ENCODE data around the gene TECPR1.

Gene TECPR1

DNA sequence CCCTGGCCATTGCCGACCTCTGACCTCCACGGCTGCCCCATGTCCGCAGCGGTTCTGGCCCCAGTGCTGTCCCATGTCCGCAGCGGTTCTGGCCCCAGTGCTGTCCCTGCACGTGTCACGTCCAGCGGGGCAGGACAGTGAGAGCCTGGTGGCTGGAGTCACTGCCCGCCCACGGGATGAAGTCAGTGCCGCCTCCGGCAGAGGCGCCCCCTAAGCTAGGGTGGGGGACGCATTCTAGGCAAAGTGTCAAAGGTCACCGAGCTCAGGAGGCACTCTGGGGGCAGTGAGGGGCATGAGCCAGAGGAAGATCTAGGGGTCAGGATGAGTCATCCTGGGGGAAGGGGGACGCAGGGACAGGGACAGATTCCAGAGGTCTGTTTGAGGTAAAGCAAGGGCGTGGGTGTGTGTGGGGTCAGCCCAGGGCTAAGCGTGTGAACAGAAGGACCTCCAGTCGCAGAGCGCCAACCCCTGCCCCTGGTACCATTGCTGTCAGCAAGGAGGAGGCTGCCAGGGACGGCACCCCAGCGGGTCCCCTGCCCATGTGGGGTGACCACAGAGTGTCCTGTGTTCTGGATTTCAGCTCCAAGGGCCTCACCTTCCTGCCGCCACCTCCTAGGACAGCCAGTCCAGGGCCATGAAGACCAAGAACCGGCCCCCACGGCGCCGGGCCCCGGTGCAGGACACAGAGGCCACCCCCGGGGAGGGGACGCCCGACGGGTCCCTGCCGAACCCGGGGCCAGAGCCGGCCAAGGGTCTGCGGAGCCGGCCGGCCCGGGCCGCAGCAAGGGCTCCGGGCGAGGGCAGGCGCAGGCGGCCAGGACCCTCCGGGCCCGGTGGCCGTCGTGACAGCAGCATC, 40.1 kb downstream of the TECPR1 start:
- peak; percentile 95 for DNase-seq (ENCODE audit: low spot score)

DNA sequence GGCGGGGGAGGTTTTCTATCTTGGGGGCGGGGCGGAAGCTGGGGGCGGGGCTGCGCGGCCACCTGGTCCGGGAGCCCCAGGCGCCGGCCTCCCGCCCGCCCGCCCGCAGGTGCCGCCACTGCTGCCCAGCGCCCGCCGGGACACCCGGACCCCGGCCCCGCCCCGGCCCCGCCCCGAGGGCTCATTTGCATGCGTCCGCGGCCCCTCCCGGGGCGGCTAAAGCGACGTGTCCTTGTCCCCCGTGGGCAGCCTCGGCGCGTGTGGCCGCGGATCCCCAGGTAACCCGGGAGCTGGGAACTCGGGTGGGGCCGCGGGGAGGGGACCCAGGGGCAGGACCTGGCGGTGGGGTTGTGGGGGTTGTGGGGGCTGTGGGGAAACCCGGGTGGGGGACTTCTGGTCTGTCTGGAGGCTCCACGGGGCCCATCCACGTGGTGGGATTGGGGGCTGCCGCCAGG, 40.8 kb downstream of the TECPR1 start, which contains the start of gene BHLHA15:
Gene BHLHA15 (plus strand): TSS at position 219 of the 455 bp plus-strand sequence. CDS start 871 bp downstream, outside the sequence.
- peak; percentile 93 for DNase-seq (ENCODE audit: low spot score)

DNA sequence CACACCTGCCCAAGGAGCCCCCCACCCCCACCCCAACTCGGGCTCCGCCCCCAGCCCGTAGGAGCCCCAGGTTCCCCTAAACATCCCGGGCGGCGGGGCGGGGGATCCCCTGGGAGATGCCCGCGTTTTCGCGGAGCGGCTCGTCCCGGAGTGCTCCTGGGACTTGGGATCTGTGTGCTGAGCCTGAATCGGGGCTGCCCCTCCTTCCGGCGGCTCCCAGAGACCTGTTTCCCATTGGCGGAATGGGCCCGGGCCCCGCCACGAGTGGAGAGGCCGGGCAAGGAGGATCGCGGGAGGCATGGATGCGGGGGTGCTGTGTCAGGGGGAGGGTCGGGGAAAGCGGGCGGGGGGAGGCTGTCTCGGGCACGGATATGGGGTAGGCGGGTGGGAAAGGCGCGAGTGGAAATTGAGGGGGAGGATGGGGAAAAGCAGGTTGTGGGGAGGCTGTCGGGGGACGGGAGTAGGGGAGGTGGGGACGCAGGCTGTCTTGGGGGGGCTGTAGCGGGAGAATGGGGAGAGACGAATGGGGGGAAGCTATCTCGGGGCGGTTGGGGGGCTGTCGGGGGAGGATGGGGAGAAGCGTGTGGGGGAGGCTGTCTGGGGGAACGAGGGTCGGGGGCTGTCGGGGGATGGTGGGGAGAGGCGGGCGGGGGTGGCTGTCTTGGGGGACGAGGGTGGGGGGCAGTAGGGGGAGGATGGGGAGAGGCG, 41.4 kb downstream of the TECPR1 start:
- no peak for DNase-seq (ENCODE audit: low spot score)

DNA sequence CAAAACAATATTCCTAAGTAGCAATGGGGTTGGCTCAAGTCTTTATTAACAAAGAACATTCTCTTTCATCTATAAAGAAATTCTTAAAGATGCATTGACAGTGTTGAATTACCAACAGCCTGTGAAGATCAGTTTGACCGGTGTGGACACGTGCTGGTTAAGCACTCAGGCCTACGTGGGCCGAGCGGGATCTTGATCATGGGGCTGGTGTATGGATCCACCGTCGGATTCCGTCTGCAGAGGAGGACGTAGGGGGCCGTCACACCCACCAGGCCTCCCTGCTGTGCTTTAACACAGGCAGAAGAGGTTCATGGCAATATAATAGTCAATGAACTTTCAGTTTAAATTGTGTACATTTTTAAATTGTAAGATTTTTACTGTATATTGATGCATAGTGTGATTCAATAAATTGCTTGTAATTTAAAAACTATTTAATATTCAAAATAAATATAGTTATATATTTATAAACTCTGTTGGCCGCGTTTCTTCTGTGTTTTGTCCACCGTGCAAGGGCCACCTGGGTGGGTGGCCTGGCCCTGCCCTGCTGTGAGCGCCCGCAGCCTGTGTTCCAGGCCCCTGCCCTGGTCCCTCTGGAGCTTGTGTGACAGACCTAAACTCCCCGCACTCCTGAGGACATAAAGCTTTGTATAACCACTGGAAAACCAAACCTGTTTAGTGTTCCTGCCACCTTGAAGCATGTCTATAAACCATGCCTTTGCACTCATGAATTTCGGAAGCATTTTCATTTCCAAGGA, 42.7 kb downstream of the TECPR1 start:
- DNase-seq (ENCODE audit: low spot score) = no peak

DNA sequence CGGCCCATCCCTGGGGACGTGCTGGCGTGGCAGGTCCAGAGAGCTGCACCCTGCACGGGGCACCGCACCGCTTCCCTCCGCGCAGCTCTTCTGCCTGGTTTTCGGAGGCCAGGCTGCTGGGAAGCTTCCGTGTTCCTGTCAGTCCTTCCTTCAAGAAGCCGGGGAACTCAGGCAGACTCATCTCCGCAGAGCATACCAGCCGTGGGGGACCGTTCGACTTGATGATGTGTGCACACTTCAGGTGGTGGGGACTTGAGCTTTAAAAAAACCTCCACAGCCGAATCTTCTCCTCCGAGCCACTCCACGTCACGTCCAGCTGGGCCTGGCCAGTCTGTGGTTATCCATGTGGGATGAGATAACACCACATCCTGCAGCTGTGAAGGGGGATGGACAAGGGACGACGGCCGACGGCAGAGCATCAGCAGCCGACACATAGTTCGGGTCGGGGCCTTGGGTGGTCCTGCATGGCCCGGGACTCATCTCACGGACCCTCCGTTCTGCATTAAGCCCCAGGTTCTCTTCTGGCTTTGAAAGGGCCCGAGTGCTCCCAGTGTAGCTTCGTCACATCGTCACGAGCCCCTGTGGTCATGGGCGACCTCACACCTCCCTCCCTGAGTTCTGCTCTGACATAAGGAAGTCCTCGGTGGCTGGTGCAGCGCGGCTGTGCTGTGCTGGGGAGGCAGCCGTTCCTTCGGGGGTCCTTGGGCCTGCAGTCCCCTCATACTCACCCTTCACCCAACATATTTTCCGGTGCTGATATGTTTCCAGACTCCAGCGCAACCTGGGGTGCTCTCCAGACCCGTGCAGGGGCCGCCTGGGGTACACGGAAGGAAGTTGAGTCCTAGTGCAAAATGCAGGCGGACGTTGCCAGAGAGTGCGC, 45.3 kb downstream of the TECPR1 start:
- DNase-seq (ENCODE audit: low spot score) = no peak

DNA sequence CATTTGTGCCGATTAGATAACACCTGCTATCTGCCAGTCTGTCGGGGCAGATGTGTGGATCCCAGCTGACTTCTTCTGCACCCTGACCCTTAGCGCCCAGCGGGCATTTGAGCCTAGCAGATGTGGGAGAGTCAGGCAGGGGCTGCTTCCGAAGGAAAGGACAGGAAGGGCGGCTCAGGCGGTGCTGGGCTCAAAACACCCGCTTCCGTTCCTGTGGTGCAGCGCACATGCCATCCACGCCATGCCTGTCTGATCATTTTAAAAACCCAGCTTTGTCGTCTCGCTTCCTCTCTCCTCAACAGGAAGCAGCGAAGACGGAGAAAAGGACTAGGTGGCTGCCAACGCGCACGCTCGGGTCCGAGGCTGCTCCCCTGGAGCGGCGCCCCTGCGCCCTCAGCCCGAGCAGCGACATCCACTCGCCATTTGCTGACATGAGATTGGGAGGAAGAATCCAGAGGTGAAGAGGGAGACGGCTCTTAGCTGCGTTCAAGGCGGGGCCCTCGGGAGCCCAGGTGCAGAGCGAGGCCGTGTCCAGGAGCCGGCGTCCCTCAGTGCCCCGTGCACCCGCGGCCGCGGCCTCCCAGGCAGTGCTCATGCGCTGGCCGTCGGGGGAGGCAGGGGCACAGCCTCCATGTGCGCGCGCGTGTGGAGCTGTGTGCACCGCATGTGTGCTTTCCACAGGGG, 46.7 kb downstream of the TECPR1 start:
- DNase-seq (ENCODE audit: low spot score) = no peak

DNA sequence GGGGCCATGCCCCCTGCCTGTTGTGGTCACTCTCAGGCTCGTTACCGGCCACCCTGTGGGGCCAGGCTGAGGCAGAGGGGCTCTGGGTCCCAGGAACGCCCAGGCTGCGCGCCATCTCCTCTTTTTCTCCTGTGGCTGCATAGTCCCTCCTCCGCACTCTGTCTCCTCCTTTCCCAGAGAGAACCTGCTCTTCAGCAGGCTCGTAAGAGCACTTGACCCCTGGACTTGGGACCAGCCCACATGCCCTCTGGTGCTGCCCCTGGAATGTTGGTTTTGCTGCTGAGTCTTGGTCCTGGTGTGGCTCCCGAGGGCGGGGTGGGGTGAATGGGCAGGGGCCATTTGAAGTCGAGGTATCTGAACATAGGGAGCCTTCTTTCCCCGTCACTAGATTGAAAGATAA, 47.4 kb downstream of the TECPR1 start:
- DNase-seq (ENCODE audit: low spot score) = no peak

DNA sequence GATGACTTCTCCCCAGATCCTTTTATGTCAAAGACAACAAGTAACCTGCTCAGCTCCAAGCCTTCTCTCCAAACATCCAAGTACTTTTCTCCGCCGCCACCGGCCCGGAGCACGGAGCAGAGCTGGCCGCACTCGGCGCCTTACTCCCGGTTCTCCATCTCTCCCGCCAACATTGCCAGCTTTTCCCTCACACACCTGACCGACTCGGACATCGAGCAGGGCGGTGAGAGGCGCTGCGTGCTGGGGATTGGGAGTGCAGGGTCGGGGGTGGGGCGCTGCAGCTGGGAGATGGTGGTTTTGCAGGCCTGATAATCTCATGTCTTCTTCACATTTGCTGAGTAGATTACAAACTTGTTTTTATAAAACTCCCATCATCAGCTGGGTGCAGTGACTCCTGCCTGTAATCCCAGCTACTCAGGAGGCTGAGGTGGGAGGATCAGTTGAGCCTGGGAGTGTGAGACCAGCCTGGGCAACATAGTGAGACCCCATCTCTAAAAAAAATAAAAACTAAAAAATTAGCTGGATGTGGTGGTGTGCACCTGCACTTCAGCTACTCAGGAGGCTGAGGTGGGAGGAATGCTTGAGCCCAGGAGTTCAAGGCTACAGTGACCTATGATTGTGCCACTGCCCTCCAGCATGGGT, 47.9 kb downstream of the TECPR1 start:
- DNase-seq (ENCODE audit: low spot score) = no peak

DNA sequence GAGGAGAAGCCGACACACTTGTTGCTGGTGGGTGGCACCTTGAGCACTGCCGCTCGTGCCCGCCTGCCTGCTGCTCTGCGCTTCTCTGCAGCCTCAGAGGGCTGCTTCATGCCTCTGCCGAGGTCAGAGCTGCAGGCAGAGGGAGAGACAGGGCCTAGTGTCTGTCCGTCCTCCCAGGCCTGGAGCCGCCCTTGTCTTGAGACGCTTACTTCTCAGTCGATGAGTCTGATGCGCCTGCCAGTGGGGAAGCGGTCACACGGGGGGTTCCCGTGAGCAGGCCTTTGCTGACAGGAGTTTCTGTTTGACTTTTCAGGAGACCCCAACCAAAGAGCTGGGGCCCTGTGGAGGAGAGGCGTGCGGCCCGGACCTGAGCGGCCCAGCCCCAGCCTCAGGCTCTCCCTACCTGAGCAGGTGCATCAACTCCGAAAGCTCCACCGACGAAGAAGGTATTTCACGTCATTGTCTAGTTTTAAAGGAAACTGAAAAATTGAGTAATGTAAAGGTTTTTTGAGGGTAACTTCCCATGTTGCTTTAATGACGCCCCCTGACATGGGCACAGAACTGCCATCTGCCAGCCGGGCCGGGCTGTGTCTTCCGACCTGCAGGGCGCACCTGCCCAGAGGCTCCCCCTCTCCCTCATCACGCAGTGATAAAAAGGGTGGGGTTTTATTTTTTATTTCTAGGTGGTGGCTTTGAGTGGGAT, 48.6 kb downstream of the TECPR1 start:
- no peak for DNase-seq (ENCODE audit: low spot score)

DNA sequence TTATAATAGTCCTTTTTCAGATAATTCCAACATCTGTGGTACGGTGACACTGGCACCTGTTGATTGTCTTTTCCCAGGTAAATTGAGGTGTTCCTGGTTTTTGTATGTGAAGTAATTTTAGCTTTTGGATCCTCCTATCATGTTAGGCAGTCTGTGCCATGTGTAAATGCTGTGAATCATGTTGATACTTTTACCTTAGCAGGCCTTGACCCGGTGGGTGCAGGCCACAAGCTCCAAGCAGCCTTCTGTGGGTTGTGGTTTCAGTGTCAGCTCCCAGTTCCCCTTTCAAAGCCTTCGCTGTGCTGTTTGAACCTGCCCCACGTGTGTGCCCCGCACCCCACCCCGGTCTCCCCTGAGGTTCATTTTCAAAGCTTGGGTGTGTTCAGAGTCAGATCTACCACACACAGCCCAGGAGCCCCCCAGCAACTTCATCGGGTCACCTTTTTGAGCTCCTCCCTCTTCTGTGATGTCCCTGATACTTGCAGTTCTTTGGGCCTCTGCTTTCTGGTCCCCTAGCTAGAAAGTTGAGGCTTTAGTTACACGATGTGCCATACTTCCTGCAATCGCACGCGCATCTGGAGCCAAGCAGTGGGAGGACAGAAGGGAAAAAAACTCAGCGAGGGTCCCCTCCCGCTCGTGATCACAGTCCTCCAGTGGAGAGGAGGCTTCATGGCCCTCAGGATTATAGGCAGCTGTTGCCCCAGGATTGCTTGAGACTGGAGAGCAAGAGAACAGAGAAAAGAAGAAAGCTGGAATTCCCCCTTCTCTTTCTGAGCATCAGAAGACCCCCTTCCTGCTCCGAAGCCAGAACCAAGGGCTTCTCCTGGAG, 49.5 kb downstream of the TECPR1 start:
- no peak for DNase-seq (ENCODE audit: low spot score)

DNA sequence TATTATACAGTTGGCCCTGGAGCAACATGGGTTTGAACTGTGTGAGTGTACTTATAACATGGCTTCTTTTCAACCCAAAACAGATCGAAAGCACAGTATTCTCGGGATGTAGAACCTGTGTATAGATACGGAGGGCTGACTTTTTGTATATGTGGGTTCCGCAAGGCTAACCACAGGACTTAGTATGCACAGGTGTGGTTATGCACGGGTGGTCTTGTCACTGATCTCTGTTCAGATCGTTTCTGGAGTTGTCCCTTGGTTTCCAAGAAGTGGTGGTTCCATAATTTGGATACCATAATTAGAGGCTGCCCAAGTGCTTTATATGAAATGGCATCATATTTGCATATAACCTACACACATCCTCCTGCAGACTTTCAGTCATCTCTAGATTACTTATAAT, 51.7 kb downstream of the TECPR1 start:
- no peak for DNase-seq (ENCODE audit: low spot score)

DNA sequence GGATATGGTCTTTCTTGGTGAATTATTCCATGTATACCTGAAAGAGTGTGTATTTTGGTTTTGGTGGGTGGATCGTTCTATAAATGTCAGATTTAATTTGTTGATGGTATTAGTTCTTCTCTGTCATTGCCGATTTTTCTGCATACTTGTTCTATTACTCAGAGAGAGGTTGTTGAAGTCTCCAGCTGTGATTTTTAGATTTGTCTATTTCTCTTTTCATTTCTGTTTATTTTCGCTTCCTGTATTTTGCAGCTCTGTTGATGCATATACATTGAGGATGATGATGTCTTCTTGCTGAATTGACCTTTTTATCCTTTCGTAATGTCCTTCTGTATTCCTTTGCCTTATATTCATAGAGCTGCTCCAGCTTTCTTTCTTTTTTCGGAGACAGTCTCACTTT, 52.9 kb downstream of the TECPR1 start:
- no peak for DNase-seq (ENCODE audit: low spot score)

DNA sequence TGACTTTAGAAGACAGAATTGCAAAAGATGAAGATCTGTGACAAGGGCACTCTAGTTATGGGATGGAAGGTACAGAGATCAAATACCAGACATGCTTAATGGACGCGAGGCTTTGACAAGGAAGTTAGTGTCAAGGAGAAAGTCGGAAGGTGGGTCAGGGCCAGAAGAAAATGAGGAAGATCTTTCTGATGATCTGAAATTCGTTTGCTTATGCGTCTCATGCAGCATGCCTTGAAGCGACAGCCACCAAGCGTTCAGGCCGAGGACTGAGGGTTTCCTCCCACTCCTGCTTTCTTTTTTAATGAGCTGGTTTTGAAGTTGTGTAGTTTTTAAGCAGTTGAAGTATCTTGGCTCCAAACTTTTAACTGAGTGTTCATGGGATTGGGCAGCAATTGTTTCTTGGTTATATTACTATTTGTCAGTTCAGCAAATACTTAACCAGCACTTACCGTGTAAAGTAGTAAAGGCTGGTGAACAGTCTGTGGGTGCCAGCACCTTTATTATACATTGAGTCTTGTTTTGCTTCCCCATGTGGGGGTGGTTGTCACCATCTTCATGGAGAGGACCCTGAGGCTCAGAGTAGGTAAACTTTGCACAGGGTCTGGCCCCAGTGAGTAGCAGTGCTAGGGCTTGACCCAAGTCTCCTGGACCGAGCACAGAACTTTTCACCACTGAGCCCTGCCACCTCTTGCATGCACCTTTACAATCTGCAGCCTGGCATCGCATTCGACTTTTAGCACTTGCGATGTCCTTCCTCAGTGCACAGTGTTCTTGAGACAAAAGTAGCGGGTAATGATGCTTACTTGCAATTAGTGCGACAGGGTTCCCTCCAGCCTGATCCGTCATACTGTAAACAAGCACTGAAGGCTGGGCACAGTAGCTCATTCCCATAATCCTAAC, 55.1 kb downstream of the TECPR1 start:
- no peak for DNase-seq (ENCODE audit: low spot score)

DNA sequence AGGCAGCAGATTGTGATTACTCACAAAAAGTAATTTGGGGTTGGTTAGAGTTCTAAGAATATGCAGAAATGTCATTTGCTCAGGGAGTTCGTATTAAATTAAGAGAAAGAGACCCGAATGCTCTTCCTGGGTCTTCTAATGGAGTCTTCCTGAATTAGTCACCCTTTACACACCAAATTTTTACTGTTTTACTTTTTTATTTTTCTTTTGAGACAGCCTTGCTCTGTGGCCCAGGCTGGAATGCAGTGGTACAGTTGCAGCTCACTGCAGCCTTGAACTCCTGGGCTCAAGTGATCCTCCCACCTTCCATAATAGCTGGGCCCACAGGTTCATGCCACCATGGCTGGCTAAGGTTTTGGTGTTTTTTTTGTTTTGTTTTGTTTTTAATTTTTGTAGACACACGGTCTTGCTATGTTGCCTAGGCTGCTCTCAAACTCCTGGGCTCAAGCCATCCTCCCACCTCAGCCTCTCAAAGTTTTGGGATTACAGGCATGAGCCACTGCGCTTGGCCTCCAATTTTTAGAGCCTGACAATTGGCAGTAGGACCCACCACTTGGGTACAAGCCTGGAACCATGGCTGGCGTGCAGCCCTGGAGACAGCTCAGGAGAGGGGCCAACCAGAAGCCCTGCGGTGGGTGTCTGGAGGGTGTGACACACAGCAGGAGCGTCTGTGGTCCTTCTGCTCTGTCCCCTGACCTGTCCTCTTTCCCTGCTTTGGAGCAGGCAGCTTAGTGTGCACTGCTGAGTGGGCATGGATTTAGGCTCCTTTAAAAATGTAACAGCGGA, 57.2 kb downstream of the TECPR1 start:
- DNase-seq (ENCODE audit: low spot score) = no peak

DNA sequence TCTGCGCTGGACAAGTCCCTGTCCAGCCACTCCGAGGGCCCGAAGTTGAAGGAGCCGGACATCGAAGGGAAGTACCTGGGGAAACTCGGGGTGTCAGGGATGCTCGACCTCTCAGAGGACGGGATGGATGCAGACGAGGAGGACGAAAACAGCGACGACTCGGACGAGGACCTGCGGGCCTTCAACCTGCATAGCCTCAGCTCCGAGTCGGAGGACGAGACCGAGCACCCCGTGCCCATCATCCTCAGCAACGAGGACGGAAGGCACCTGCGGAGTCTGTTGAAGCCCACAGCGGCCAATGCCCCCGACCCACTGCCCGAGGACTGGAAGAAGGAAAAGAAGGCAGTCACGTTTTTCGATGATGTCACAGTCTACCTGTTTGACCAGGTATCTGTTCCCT, 57.8 kb downstream of the TECPR1 start:
- DNase-seq (ENCODE audit: low spot score) = no peak

DNA sequence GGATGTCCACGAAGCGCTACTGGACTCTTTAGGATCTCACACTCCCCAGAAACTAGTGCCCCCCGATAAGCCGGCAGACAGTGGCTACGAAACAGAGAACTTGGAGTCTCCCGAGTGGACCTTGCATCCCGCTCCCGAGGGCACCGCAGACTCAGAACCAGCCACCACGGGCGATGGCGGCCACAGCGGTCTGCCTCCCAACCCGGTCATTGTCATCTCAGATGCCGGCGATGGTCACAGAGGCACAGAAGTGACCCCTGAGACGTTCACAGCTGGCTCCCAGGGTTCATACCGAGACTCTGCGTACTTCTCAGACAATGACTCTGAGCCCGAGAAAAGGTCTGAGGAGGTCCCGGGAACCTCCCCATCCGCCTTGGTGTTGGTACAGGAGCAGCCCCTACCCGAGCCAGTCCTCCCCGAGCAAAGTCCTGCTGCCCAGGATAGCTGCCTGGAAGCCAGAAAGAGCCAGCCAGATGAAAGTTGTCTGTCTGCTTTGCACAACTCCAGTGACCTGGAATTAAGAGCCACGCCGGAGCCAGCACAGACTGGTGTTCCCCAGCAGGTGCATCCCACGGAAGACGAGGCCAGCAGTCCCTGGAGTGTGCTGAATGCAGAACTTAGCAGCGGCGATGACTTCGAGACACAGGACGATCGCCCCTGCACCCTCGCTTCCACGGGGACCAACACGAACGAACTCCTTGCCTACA, 58.4 kb downstream of the TECPR1 start:
- DNase-seq (ENCODE audit: low spot score) = no peak
